RWPE1 (cell line): ENCODE data around the gene CRHR2.
A peak's percentile ranks its signal among the peaks of the same experiment; 100 is the strongest.

Experiments used
- CTCF ChIA-PET: fragments of 350-600 bp; sonication (Branson Sonifier 250); formaldehyde crosslinking; extraction: SDS; loops from one replicate; lab custom pipeline; 2021; lab: Yijun Ruan, JAX
- POLR2A ChIA-PET: fragments of 400-600 bp; formaldehyde crosslinking; extraction: SDS; loops from one replicate; lab custom pipeline; 2020; ENCODE audit warnings: antibody characterized with exemption; ENCODE audit not compliant: low non-redundant PET; lab: Yijun Ruan, JAX
- DNase-seq: peaks from one replicate; pipeline ENCODE4 v3.0.0; 2012; ENCODE audit warnings: low spot score
- H3K27ac ChIP-seq: fragments of 450-650 bp; 2 replicates; pipeline ENCODE4 v1.5.1; 2017
- CTCF ChIP-seq: fragments of 450-650 bp; conservative IDR thresholded peaks from 2 replicates; pipeline ENCODE4 v1.5.1; 2017; ENCODE audit warnings: low read depth, mild to moderate bottlenecking

The CRHR2 gene

GRCh38 chr7:30616318-30616717 lies 65.9 kb downstream of the CRHR2 start:
- ChIA-PET CTCF (no interaction called here), POLR2A (no interaction called here)
- TF ChIP-seq CTCF = no peak
- DNase-seq = no peak
- no peak overlapping the region for H3K27ac ChIP-seq

GRCh38 chr7:30613366-30614325 lies 68.6 kb downstream of the CRHR2 start:
- ChIA-PET POLR2A (no interaction called here), CTCF (interaction anchor here (0.6 kb wide), 1 partner anchor 12 kb away, joined by 5 read pairs; no protein-coding TSS in a partner anchor)
- TF ChIP-seq CTCF = no peak
- no peak for DNase-seq
- no peak overlapping the region for H3K27ac ChIP-seq

GRCh38 chr7:30612658-30613265 lies 69.5 kb downstream of the CRHR2 start:
- POLR2A ChIA-PET = no interaction called here
- H3K27ac ChIP-seq = no peak overlapping the region
- DNase-seq = peak; percentile 53
- CTCF ChIA-PET = interaction anchor here (1.0 kb wide), 1 partner anchor 10 kb away, joined by 5 read pairs; no protein-coding TSS in a partner anchor
- TF ChIP-seq CTCF = no peak

GRCh38 chr7:30605832-30606231 lies 76.4 kb downstream of the CRHR2 start:
- no peak for TF ChIP-seq CTCF
- ChIA-PET POLR2A (interaction anchor here (0.6 kb wide), 2 partner anchors 29 to 135 kb away, joined by 3 read pairs; no protein-coding TSS in a partner anchor), CTCF (no interaction called here)
- no peak overlapping the region for H3K27ac ChIP-seq
- DNase-seq = no peak

GRCh38 chr7:30604901-30605300 lies 77.4 kb downstream of the CRHR2 start:
- DNase-seq = no peak
- POLR2A ChIA-PET = no interaction called here
- TF ChIP-seq CTCF = no peak
- H3K27ac ChIP-seq = no peak overlapping the region
- CTCF ChIA-PET = interaction anchor here (0.7 kb wide), 1 partner anchor 15 kb away, joined by 4 read pairs; no protein-coding TSS in a partner anchor
